NT2/D1 (cell line): ENCODE measurements around the gene SFSWAP.

ENCODE experiments used
- DNase-seq: peaks from one replicate; pipeline ENCODE4 v3.0.0-alpha.2; 2011; ENCODE audit warnings: low read depth, low spot score
- H3K27me3 ChIP-seq: 2 replicates; pipeline ENCODE4 v1.6.0; 2011; ENCODE audit warnings: mild to moderate bottlenecking; ENCODE audit not compliant: insufficient read length, insufficient read depth
- H3K36me3 ChIP-seq: 2 replicates; pipeline ENCODE4 v1.6.1; 2011; ENCODE audit warnings: mild to moderate bottlenecking, low read length, mixed read lengths; ENCODE audit not compliant: insufficient read depth, insufficient read length
- H3K4me1 ChIP-seq: 2 replicates; pipeline ENCODE4 v1.5.1; 2011; ENCODE audit not compliant: insufficient read depth, insufficient read length
- H3K4me3 ChIP-seq: 2 replicates; pipeline ENCODE4 v1.5.1; 2011; ENCODE audit warnings: low read depth; ENCODE audit not compliant: insufficient read length
- H3K9ac ChIP-seq: 2 replicates; pipeline ENCODE4 v1.6.0; 2011; ENCODE audit warnings: low read depth; ENCODE audit not compliant: insufficient read length
- H3K9me3 ChIP-seq: 2 replicates; pipeline ENCODE4 v1.5.1; 2011; ENCODE audit warnings: mild to moderate bottlenecking, low read length; ENCODE audit not compliant: insufficient read depth
- SUZ12 ChIP-seq: IDR thresholded peaks from 2 replicates; pipeline ENCODE4 v1.6.1; 2011; ENCODE audit not compliant: insufficient read length, insufficient read depth; ENCODE audit errors: extremely low read depth
- YY1 ChIP-seq: IDR thresholded peaks from 2 replicates; pipeline ENCODE4 v1.6.1; 2011; ENCODE audit not compliant: insufficient read length, insufficient read depth
- ZNF274 ChIP-seq: IDR thresholded peaks from 2 replicates; pipeline ENCODE4 v1.6.1; 2011; ENCODE audit warnings: mild to moderate bottlenecking, low read depth, low read length

Gene SFSWAP

DNA sequence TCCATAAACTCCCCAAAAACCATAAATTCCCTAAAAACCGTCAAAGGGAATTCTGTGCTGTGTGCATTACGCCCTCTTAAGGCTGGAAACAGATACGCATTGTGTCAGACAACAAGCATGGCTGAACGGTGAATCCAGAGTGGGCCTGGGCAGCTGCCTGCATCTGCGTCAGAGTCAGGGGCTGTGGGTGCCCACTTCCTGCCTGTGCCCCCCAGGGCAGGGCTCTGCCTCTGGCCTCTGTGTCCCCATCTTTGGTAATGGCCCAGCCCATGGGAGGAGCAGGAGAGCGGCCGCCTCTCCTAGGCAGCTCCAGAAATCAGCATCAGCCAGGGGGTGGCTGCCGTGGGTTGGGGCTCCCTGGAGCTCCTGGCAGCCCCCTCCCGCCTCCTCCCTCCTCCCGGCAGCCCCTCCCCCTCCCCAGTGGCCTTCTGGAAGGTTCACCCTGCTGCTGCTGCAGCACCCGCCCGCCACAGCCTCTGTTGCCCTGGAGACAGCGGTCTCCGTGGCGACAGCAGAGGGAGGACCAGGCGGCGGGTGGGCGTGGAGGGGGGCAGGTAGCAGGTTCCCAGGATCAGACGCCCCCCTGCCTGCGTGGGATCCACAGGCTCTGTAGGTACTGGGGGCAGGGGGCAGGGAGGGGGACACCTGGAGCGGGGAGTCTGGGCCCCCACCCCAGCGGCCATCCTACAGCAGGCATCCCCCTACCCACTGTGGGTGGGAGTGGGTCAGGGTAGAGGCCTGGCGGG, 123.2 kb downstream of the SFSWAP start:
- no peak overlapping the region for H3K4me3 ChIP-seq
- no peaks in the 10 kb centered on the region for H3K9me3 ChIP-seq
- TF ChIP-seq SUZ12 (no peak), YY1 (no peak), ZNF274 (no peak)
- peaks cover 28% of the 10 kb centered on the region for H3K4me1 ChIP-seq
- DNase-seq = no peak
- H3K36me3 ChIP-seq = peaks cover 2% of the 10 kb centered on the region
- H3K27me3 ChIP-seq = peaks cover 3% of the 10 kb centered on the region
- H3K9ac ChIP-seq = no peak overlapping the region

DNA sequence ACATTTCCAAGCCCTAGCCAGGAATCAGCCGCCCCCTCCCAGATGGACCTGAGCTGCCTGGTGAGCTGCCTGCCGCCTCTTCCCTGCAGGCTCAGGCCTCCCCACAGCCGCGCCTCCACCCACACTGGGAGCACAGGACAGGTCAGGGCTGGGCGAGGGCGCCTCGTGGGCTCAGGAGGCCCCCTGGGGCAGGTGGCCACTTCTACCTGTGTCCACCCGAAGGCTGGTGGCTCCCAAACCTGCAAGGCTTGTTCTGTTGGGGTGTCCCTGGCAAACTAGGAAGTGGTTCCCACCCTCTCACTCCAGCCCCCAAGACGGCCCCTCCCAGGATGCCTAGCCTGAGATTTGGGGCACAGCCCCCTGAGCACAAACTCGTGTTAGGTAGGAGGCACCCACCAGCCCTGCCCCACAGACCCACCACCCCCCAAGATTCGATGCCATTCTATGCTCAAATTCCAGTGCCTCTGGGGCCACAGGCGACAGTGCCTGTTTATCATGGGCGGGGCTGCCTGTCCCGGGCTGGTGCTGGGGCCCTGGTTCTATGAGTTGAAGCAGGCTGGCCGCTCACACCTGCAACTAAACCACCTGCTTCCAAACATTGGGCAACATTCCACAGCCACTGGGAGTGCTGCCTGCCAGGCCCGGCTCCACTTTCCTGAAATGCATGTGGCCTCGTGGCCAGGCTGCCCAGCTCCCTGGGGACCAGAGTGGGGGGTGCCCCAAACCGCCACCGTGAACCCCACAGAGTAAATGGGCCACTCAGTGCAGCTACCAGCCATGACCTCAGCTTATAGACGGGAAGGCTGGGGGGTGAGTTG, 124.1 kb downstream of the SFSWAP start:
- no peak overlapping the region for H3K9ac ChIP-seq

DNA sequence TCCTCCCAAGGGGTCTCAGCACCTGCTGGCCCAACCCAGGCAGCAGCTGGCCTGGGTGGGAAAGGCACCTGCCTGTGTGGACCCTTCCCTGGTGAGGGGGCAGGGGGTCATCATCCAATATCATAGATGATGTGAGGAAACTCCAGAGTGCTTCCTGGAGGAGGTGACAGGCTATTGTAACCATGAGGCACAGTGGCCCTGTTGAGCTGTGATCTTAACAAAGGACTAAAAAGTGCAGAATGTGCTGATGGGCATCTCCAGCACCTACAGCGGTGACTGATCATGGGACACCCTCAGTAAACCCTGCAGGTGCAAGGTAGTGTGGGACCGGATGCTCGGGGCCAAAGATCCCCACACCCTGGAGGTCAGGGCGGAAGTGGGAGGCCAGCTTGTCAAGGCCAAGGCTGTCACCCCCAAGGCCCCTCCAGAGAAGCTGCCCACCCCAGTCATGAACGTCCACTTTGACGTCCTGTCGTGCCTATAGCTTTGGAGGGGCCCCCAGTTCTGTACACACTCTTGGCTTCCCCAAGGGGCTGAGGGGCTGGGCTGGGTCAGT, 124.8 kb downstream of the SFSWAP start:
- no peak for DNase-seq
- no peaks in the 10 kb centered on the region for H3K9me3 ChIP-seq
- H3K4me1 ChIP-seq = peaks cover 22% of the 10 kb centered on the region
- H3K4me3 ChIP-seq = no peak overlapping the region
- peaks cover 14% of the 10 kb centered on the region for H3K36me3 ChIP-seq
- H3K9ac ChIP-seq = no peak overlapping the region
- no peaks in the 10 kb centered on the region for H3K27me3 ChIP-seq
- TF ChIP-seq YY1 = no peak
- no peak for TF ChIP-seq ZNF274
- no peak for TF ChIP-seq SUZ12

More for the DNA sequence above, 124.1 kb downstream of the SFSWAP start:
- DNase-seq = no peak
- no peaks in the 10 kb centered on the region for H3K9me3 ChIP-seq
- no peaks in the 10 kb centered on the region for H3K27me3 ChIP-seq
- H3K36me3 ChIP-seq = peaks cover 7% of the 10 kb centered on the region
- H3K4me1 ChIP-seq = peaks cover 22% of the 10 kb centered on the region
- TF ChIP-seq SUZ12 (no peak), YY1 (no peak), ZNF274 (no peak)
- H3K4me3 ChIP-seq = no peak overlapping the region

GRCh38 chr12:131836193-131836592, 125.3 kb downstream of the SFSWAP start:
- Histone ChIP-seq H3K9ac (no peak overlapping the region), H3K4me3 (no peak overlapping the region)
- no peak for DNase-seq

DNA sequence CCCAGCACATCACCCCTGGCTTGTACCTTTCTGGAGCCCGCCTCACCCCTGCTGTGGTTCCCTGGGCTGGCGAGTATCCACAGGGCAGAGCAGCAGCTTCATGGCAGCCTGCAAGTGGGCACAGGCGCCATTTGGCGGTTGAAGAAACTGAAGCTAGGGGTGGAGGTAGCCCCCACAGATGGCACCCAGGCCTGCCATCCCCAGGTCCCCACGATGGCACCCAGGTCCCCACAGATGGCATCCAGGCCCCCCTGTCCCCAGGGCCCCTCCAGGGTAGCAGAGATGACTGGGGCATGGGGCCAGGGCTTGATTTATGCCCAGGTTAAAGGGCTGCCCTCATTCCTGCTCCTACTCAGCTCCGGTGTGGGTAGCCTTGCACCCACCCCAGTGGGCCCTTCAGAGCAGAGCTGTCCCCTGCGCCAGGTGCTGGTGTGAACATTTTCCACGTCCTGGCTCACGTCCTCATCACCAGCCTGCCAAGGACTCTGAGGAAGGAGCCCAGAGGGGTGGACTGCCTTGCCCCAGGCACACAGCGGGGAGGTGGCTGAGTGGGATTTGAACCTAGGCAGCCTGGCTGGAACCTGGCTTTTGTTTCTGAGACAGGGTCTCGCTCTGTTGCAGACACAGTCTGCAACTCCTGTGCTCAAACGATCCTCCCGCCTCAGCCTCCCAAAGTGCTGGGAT, 126.0 kb downstream of the SFSWAP start:
- Histone ChIP-seq H3K36me3 (peaks cover 25% of the 10 kb centered on the region), H3K4me1 (peaks cover 16% of the 10 kb centered on the region), H3K9ac (peak overlapping the region; percentile 32), H3K9me3 (no peaks in the 10 kb centered on the region), H3K27me3 (no peaks in the 10 kb centered on the region), H3K4me3 (no peak overlapping the region)
- TF ChIP-seq ZNF274 (no peak), SUZ12 (no peak), YY1 (no peak)
- no peak for DNase-seq

More at GRCh38 chr12:131836193-131836592, 125.3 kb downstream of the SFSWAP start:
- no peaks in the 10 kb centered on the region for H3K9me3 ChIP-seq
- TF ChIP-seq ZNF274 (no peak), YY1 (no peak), SUZ12 (no peak)
- peaks cover 20% of the 10 kb centered on the region for H3K4me1 ChIP-seq
- peaks cover 19% of the 10 kb centered on the region for H3K36me3 ChIP-seq
- no peaks in the 10 kb centered on the region for H3K27me3 ChIP-seq

DNA sequence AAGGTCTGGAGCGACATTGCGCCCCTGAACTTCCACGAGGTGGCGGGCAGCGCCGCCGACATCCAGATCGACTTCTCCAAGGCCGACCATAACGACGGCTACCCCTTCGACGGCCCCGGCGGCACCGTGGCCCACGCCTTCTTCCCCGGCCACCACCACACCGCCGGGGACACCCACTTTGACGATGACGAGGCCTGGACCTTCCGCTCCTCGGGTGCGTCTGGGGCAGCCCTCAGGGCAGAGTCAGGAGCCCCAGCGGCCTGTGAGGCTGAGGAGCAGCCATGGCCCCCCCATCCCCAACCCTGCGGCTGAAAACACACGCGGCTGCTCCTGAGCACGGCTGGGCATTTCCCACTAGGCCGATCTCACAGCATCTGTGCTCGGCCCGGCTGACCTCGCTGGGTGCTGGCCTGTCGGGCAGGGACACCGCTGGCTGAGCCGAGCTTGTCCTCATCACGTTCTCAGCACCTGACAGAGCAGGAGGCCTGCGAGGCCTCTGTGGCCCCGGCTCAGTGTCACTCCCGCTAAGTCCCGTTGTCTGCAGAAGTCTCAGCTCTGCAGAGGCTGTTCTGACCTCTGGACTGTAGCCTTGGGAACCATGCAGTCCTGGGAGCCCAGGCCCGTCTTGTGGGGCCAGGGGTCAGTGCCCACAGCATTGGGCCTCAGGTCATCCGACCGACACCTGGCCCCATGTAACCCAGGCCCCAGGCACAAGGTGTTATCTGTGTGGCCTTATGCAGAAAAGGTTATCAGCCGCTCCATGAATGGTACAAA, 129.9 kb downstream of the SFSWAP start:
- H3K36me3 ChIP-seq = peaks cover 52% of the 10 kb centered on the region
- no peak for DNase-seq

More for the DNA sequence above, 129.9 kb downstream of the SFSWAP start:
- no peaks in the 10 kb centered on the region for H3K9me3 ChIP-seq
- TF ChIP-seq ZNF274 (no peak), YY1 (no peak), SUZ12 (no peak)
- H3K4me3 ChIP-seq = no peak overlapping the region
- no peaks in the 10 kb centered on the region for H3K27me3 ChIP-seq
- no peak overlapping the region for H3K9ac ChIP-seq
- H3K4me1 ChIP-seq = peaks cover 9% of the 10 kb centered on the region
